Lower lobe of right lung (tissue), 2 donors: Measurements from ENCODE around the gene KLK2. TPM values are rescaled to one million over a fixed set of nuclear protein-coding genes. Genes with fewer than 3 reads are reported as not detected.

Experiments used
- ATAC-seq, 2 donors: fragments of 200-7000 bp; cut with Tn5 transposase; one replicate each; pipeline ENCODE4 v1.9.1; 2020 to 2022; ENCODE audit warnings: mild to moderate bottlenecking in 2 of 2, moderate library complexity in 2 of 2
- DNase-seq: peaks from one replicate; pipeline ENCODE4 v3.0.0-alpha.2; 2020
- H3K27ac ChIP-seq: fragments of 200-600 bp; one replicate; pipeline ENCODE4 v1.8.0; 2022
- H3K27me3 ChIP-seq: fragments of 200-600 bp; one replicate; pipeline ENCODE4 v1.8.0; 2022; ENCODE audit warnings: low read depth
- H3K36me3 ChIP-seq: fragments of 200-600 bp; one replicate; pipeline ENCODE4 v1.8.0; 2022; ENCODE audit warnings: mild to moderate bottlenecking
- H3K4me1 ChIP-seq: fragments of 200-600 bp; one replicate; pipeline ENCODE4 v1.8.0; 2022
- H3K4me3 ChIP-seq: fragments of 200-600 bp; one replicate; pipeline ENCODE4 v1.8.0; 2022; ENCODE audit warnings: mild to moderate bottlenecking
- H3K9me3 ChIP-seq: fragments of 200-600 bp; one replicate; pipeline ENCODE4 v1.8.0; 2022
- intact Hi-C: fragments of 100-400 bp; cut with DNase I; formaldehyde crosslinking; loops from one replicate; pipeline ENCODE4 v1.11.0; 2022
- total RNA-seq: library from RNA; stranded (reverse); fragmentation: NEBNext Ultra II Directional; extraction: Animal tissue kit (Norgen Biotek cat#: 25700); gene quantifications from one replicate; pipeline ENCODE4 v1.2.1, GENCODE V29; 2021
- TF ChIP-seq, protein P1 (sequence below): fragments of 200-600 bp; IDR thresholded peaks from one replicate; pipeline ENCODE4 v1.8.0; 2022; ENCODE audit warnings: antibody characterized with exemption, mild to moderate bottlenecking
- donor health status: DM: no; HTN: yes; CAD: no; lungs with severe emphysema.

Gene KLK2
- total RNA-seq, 1 donor from 2014 or later, result not detected

DNA sequence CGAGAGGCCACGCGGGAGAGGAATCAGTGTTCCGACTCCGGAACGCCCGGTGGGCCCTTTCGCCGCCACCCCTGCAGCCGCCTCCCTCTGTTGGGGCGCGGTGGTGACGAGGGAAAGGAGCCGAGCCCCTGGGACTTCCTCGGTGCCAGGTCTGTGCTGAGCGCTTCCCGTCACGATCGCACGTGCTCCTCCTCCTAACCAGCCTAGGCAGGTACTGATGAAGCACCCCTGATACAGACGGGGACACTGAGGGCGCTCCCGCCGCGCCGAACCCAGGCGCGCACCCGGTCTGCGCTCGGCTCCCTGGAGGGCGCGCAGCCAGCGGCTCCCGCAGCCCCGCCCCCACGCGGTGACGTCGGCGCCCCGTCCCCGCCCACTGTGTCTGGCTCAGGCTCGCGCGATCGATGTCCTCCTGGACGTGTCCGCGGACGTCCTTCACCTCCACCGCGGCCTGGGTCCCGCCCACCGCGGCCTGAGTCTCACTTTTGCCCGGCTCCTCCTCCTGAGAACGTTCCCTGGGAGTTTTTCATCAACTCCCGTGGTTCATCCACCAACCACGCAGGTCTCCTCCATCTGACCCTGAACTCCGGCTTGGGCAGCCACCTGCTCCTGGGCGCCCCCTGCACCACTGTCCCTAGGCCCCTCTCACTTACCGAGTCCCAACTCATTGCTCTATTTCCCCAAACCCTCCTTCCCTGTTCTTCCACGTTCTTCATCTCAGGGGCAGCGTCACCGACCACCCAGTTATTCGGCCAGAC lies 37.3 kb upstream of the KLK2 start:
- TF ChIP-seq, protein P1, sequence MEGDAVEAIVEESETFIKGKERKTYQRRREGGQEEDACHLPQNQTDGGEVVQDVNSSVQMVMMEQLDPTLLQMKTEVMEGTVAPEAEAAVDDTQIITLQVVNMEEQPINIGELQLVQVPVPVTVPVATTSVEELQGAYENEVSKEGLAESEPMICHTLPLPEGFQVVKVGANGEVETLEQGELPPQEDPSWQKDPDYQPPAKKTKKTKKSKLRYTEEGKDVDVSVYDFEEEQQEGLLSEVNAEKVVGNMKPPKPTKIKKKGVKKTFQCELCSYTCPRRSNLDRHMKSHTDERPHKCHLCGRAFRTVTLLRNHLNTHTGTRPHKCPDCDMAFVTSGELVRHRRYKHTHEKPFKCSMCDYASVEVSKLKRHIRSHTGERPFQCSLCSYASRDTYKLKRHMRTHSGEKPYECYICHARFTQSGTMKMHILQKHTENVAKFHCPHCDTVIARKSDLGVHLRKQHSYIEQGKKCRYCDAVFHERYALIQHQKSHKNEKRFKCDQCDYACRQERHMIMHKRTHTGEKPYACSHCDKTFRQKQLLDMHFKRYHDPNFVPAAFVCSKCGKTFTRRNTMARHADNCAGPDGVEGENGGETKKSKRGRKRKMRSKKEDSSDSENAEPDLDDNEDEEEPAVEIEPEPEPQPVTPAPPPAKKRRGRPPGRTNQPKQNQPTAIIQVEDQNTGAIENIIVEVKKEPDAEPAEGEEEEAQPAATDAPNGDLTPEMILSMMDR, result no peak
- peak; percentile 79 for DNase-seq
- intact Hi-C loops, result no loop called here
- Histone ChIP-seq H3K27ac (no peak overlapping the region), H3K4me1 (peaks cover 11% of the 10 kb centered on the region), H3K36me3 (no peaks in the 10 kb centered on the region), H3K27me3 (peaks cover 30% of the 10 kb centered on the region), H3K9me3 (no peaks in the 10 kb centered on the region), H3K4me3 (peak overlapping the region; percentile 66)
- ATAC-seq, result peak; percentile 95 to 97

DNA sequence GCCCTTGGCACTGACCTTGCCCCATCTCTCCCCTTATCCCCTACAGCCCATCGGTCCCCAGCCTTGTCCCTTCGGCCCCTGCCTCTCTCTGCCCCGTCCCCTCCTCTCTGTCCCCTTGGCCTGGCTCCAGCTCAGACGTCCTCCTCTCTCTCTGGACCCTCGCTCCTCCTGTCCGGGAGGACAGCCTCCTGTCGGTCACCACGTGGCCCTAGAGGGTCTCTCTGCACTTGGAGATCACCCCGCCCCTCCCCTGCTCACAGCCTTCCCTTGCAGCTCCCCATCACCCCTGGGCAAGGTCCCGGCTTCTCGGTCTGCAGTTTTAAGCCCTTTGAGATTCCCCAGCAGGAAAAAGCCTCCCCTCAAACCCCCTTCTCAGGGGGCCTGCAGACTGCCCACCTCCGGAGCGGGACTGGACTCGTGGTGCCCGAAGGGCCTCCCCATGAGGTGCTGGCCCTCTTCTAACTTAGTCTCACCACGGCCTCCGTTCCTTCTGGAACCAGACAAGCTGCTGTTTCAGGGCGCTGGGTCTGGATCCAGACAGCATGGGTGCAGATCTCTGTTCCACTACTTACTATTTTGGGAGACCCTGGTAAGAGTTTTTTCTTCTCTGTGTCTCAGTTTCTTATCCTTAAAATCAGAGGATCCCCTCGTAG lies 36.6 kb upstream of the KLK2 start:
- peaks cover 30% of the 10 kb centered on the region for H3K27me3 ChIP-seq
- TF ChIP-seq, protein P1, result no peak
- DNase-seq, result no peak
- H3K4me1 ChIP-seq, result peaks cover 11% of the 10 kb centered on the region
- H3K9me3 ChIP-seq, result no peaks in the 10 kb centered on the region
- no peak overlapping the region for H3K4me3 ChIP-seq
- no peak overlapping the region for H3K27ac ChIP-seq
- no peak for ATAC-seq
- no peaks in the 10 kb centered on the region for H3K36me3 ChIP-seq
- intact Hi-C loops, result no loop called here

DNA sequence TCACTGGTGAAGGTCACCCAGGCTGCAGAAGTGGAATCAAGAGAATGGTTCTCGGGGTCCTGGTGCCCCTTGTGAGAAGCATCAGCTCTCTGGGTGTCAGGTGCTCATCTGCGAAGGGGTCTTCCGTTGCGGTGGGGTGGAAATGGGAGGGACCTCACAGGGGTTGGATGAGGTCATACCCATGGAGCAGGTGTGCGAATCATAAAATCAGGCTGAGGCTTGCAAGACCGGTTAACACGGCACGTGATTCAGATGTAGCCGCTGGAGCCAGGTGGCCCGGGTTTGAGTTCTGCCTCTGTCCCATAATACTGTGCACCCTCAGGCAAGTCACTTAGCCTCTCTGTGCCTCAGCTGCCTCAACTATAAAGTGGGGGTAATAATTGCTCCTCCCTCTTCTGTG lies 35.9 kb upstream of the KLK2 start:
- Histone ChIP-seq H3K27ac (no peak overlapping the region), H3K4me1 (peaks cover 11% of the 10 kb centered on the region), H3K4me3 (no peak overlapping the region), H3K27me3 (peaks cover 30% of the 10 kb centered on the region), H3K36me3 (no peaks in the 10 kb centered on the region), H3K9me3 (no peaks in the 10 kb centered on the region)
- intact Hi-C loops, result no loop called here
- DNase-seq (no peak), ATAC-seq (no peak)
- TF ChIP-seq, protein P1, result no peak

DNA sequence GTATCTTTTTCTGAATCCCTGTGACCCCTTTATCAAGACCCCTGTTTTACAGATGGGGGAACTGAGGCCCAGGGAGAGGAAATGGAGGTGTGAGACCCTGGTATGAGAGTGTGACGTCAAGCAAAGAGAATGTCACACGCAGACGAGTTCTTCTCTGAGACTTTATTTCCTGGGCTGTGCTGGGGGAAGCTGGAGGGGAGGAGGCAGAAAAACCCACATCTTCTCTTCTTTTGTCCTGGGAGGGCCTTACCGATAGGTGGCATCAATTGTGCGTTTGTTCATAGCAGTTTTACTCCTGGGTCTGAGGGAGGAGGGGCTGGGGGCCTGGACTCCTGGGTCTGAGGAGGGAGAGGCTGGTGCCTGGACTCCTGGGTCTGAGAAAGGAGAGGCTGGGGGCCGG lies 35.0 kb upstream of the KLK2 start:
- ATAC-seq (no peak), DNase-seq (no peak)
- Histone ChIP-seq H3K9me3 (peaks cover 5% of the 10 kb centered on the region), H3K36me3 (no peaks in the 10 kb centered on the region), H3K27me3 (peaks cover 30% of the 10 kb centered on the region), H3K27ac (no peak overlapping the region), H3K4me3 (no peak overlapping the region), H3K4me1 (peaks cover 11% of the 10 kb centered on the region)
- TF ChIP-seq, protein P1, result no peak
- intact Hi-C loops, result no loop called here

DNA sequence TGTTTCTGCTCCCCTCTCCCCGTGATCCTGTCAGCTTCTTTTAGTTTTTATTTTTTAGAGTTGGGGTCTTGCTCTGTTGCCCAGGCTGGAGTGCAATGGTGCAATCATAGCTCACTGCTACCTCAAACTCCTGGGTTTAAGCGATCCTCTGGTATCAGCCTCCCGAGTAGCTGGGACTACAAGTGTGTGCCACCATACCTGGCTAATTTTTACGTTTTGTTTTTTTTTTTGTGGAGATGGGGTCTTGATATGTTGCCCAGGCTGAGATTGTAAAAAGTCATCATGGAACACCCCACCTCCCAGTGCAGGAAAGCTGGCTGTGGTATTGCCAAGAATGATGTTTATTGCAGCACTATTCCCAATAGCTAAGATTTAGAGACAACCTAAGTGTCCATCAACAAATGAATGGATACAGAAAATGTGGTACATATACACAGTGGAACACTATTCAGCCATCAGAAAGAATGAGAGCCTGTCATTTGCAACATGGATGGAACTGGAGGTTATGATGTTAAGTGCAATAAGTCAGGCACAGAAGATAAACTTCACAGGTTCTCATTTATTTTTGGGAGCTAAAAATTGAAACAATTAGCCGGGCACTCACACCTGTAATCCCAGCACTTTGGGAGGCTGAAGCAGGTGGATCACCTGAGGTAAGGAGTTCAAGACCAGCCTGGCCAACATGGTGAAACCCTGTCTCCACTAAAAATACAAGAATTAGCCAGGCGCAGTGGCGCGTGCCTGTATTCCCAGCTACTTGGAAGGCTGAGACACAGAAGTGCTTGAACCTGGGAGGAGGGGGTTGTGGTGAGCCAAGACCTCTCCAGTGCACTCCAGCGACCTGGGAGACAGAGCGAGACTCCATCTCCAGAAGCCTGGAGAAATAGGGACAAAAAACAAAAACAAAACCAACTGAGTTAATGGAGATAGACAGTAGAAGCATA lies 33.3 kb upstream of the KLK2 start:
- no peak overlapping the region for H3K27ac ChIP-seq
- H3K9me3 ChIP-seq, result peaks cover 5% of the 10 kb centered on the region
- H3K36me3 ChIP-seq, result no peaks in the 10 kb centered on the region
- DNase-seq (no peak), ATAC-seq (no peak)
- TF ChIP-seq, protein P1, result no peak
- H3K27me3 ChIP-seq, result peaks cover 23% of the 10 kb centered on the region
- no peak overlapping the region for H3K4me3 ChIP-seq
- H3K4me1 ChIP-seq, result peaks cover 11% of the 10 kb centered on the region
- intact Hi-C loops, result no loop called here
